Measurements from ENCODE around the gene ITIH4.

DNA sequence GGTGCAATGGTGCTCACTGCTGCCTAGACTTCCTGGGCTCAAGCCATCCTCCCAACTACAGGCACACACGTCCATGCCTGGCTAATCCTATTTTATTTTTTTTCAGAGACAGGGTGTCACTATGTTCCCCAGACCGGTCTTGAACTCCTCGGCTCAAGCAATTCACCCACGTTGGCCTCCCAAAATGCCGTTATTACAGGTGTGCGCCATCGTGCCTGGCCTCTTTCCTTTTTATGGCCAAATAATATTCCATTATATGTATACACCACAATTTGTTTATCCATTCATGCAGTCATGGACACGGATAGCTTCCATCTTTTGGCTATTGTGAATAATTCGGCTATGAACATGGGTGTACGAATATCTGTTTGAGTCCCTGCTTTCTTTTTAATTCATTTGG is 58.8 kb downstream of the ITIH4 start:
- TF ChIP-seq POLR2A (IDR thresholded peaks at IDR 0.05; ENCODE audit: low read depth, low read length) (no peak), TAF1 (IDR thresholded peaks at IDR 0.05; ENCODE audit: low read depth, low read length) (no peak), POLR2AphosphoS5 (IDR thresholded peaks at IDR 0.05; ENCODE audit: low read depth, low read length) (no peak), PAX5 (IDR thresholded peaks at IDR 0.05; ENCODE audit: insufficient read depth, low read length, severe bottlenecking) (no peak), SPI1 (IDR thresholded peaks at IDR 0.05; ENCODE audit: low read depth, low read length) (no peak)
